ENCODE measurements around the gene SEMA6A.

Gene SEMA6A

GRCh38 chr5:116542619-116543018 is 32.0 kb downstream of the SEMA6A start:
- Histone ChIP-seq H3K4me3 (replicated peaks; ENCODE audit: insufficient read depth, low read length) (no peak overlapping the region), H3K27ac (replicated peaks) (no peak overlapping the region), H3K27me3 (ENCODE audit: insufficient read depth, poor library complexity, severe bottlenecking) (no peaks in the 10 kb centered on the region)
- DNase-seq (ENCODE audit: low read depth in 1 of 2, low spot score in 1 of 2): peak in 1 of 2 experiments; percentile 3
- TF ChIP-seq GABPA (IDR thresholded peaks at IDR 0.05; ENCODE audit: low read depth): no peak
- no peak for TF ChIP-seq POLR2AphosphoS5 (IDR thresholded peaks at IDR 0.05; ENCODE audit: low read depth)
- TF ChIP-seq CTCF (IDR thresholded peaks at IDR 0.05; ENCODE audit: insufficient read depth, low read length): no peak
- TF ChIP-seq REST (IDR thresholded peaks at IDR 0.05; ENCODE audit: insufficient replicate concordance, low read depth): no peak
- peak; percentile 9; the same call in 1 of the 2 replicates for TF ChIP-seq SPI1 (IDR thresholded peaks at IDR 0.05; ENCODE audit: borderline replicate concordance, low read depth)

- TF ChIP-seq CTCF (IDR thresholded peaks at IDR 0.05; ENCODE audit: insufficient read depth, low read length): no peak
- TF ChIP-seq POLR2AphosphoS5 (IDR thresholded peaks at IDR 0.05; ENCODE audit: low read depth): no peak
- TF ChIP-seq SPI1 (IDR thresholded peaks at IDR 0.05; ENCODE audit: borderline replicate concordance, low read depth): no peak
- TF ChIP-seq GABPA (IDR thresholded peaks at IDR 0.05; ENCODE audit: low read depth): no peak
- TF ChIP-seq REST (IDR thresholded peaks at IDR 0.05; ENCODE audit: insufficient replicate concordance, low read depth): no peak
Measured at GRCh38 chr5:116539222-116539621, 35.4 kb downstream of the SEMA6A start.

GRCh38 chr5:116536316-116537083 is 38.1 kb downstream of the SEMA6A start:
- H3K4me3 ChIP-seq (replicated peaks; ENCODE audit: insufficient read depth, low read length): no peak overlapping the region
- TF ChIP-seq CTCF (IDR thresholded peaks at IDR 0.05; ENCODE audit: insufficient read depth, low read length) (no peak), POLR2AphosphoS5 (IDR thresholded peaks at IDR 0.05; ENCODE audit: low read depth) (no peak), GABPA (IDR thresholded peaks at IDR 0.05; ENCODE audit: low read depth) (no peak), SPI1 (IDR thresholded peaks at IDR 0.05; ENCODE audit: borderline replicate concordance, low read depth) (no peak)
- no peak overlapping the region for H3K27ac ChIP-seq (replicated peaks)
- no peaks in the 10 kb centered on the region for H3K27me3 ChIP-seq (ENCODE audit: insufficient read depth, poor library complexity, severe bottlenecking)
- no peak for DNase-seq (ENCODE audit: low read depth in 1 of 2, low spot score in 1 of 2)

More at GRCh38 chr5:116539222-116539621, 35.4 kb downstream of the SEMA6A start:
- no peaks in the 10 kb centered on the region for H3K27me3 ChIP-seq (ENCODE audit: insufficient read depth, poor library complexity, severe bottlenecking)
- no peak overlapping the region for H3K4me3 ChIP-seq (replicated peaks; ENCODE audit: insufficient read depth, low read length)
- H3K27ac ChIP-seq (replicated peaks): no peak overlapping the region
- no peak for DNase-seq (ENCODE audit: low read depth in 1 of 2, low spot score in 1 of 2)
